ENCODE data around the gene TRAM2. TPM values are rescaled to one million over a fixed set of nuclear protein-coding genes. Genes with fewer than 3 reads are reported as not detected.

TRAM2 gene
- total RNA-seq, 1 experiment from 2014 or later = 21.2 TPM

- no peaks in the 10 kb centered on the region; the same call in 1 of the 2 replicates for H3K27me3 ChIP-seq (ENCODE audit: insufficient read depth, low read length)
- no peak overlapping the region for H3T11ph ChIP-seq (ENCODE audit: low read length)
- Mint-ChIP-seq H3K36me3 (ENCODE audit: insufficient read depth in 1 of 3, low read depth in 3 of 3) (no peaks in the 10 kb centered on the region), H3K9me3 (no peaks in the 10 kb centered on the region), H3K4me3 (no peak overlapping the region), H3K27ac (no peak overlapping the region), H3K27me3 (ENCODE audit: low read depth) (no peaks in the 10 kb centered on the region), H3K4me1 (peaks cover 27% of the 10 kb centered on the region in 2 experiments)
- no peak overlapping the region for H3K23ac ChIP-seq (ENCODE audit: insufficient read length, low read depth, low read length)
- no peak overlapping the region for H2BK120ac ChIP-seq (ENCODE audit: low read depth, low read length, poor library complexity, severe bottlenecking)
- H2AK5ac ChIP-seq (ENCODE audit: insufficient read length, low read length) = no peak overlapping the region
- no CpG with 5 or more reads among the region's 1 CpG for WGBS (ENCODE audit: extremely low coverage, insufficient read length, low lambda C conversion rate)
- H4K5ac ChIP-seq (ENCODE audit: insufficient read length, low read depth, low read length) = no peak overlapping the region
- no peak overlapping the region for H3K9ac ChIP-seq (ENCODE audit: extremely low read depth, insufficient read length, low read length)
- H2BK15ac ChIP-seq (ENCODE audit: low read depth, low read length) = no peak overlapping the region
- no peak overlapping the region for H3K27ac ChIP-seq (ENCODE audit: insufficient read length, low read depth, low read length)
- H3K4ac ChIP-seq (ENCODE audit: low read depth, low read length) = no peak overlapping the region
- H2BK20ac ChIP-seq (ENCODE audit: low read depth, low read length, poor library complexity, severe bottlenecking) = no peak overlapping the region
- H3K4me1 ChIP-seq (ENCODE audit: insufficient read depth, low read length) = no peaks in the 10 kb centered on the region
- no peak overlapping the region for H2AFZ ChIP-seq (ENCODE audit: low read length)
- H4K91ac ChIP-seq (ENCODE audit: insufficient read length, low read depth, low read length) = no peak overlapping the region
- no peaks in the 10 kb centered on the region for H3K79me1 ChIP-seq (ENCODE audit: insufficient read depth, low read depth, low read length, poor library complexity, severe bottlenecking)
- no peak overlapping the region for H3K14ac ChIP-seq (ENCODE audit: insufficient read depth, low read length)
- TF ChIP-seq, protein P1, sequence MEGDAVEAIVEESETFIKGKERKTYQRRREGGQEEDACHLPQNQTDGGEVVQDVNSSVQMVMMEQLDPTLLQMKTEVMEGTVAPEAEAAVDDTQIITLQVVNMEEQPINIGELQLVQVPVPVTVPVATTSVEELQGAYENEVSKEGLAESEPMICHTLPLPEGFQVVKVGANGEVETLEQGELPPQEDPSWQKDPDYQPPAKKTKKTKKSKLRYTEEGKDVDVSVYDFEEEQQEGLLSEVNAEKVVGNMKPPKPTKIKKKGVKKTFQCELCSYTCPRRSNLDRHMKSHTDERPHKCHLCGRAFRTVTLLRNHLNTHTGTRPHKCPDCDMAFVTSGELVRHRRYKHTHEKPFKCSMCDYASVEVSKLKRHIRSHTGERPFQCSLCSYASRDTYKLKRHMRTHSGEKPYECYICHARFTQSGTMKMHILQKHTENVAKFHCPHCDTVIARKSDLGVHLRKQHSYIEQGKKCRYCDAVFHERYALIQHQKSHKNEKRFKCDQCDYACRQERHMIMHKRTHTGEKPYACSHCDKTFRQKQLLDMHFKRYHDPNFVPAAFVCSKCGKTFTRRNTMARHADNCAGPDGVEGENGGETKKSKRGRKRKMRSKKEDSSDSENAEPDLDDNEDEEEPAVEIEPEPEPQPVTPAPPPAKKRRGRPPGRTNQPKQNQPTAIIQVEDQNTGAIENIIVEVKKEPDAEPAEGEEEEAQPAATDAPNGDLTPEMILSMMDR (conservative IDR thresholded peaks at IDR 0.05) = no peak
- H2BK12ac ChIP-seq (ENCODE audit: insufficient read length, low read depth, low read length) = no peak overlapping the region
- H2BK5ac ChIP-seq (ENCODE audit: insufficient read length, low read length) = no peak overlapping the region
- H4K20me1 ChIP-seq (ENCODE audit: control insufficient read depth, insufficient read depth, insufficient read length) = no peaks in the 10 kb centered on the region
- no peaks in the 10 kb centered on the region for H3K79me2 ChIP-seq (ENCODE audit: insufficient read depth, low read length)
- H3K56ac ChIP-seq (ENCODE audit: insufficient read length, low read depth, low read length) = no peak overlapping the region
- H3K23me2 ChIP-seq (ENCODE audit: insufficient read length, low read depth, low read length, poor library complexity, severe bottlenecking) = no peaks in the 10 kb centered on the region
- no peak overlapping the region for H4K8ac ChIP-seq (replicated peaks; ENCODE audit: insufficient read length, low read depth, low read length)
- no peaks in the 10 kb centered on the region for H3K9me3 ChIP-seq (ENCODE audit: control insufficient read depth, low read depth, low read length)
- DNase-seq = no peak
- no peak overlapping the region for H3K18ac ChIP-seq (ENCODE audit: insufficient read length, low read depth, low read length)
- no peak overlapping the region for H3K4me2 ChIP-seq (ENCODE audit: insufficient read depth, insufficient read length, low read length)
These were observed 15.0 kb upstream of the TRAM2 start for GRCh38 chr6:52591832-52592231.

Measured in H9 (cell line).